MM.1S (cell line): ENCODE data around the gene KPNA4.

Experiments
- DNase-seq: peaks from one replicate; pipeline ENCODE4 v3.0.0-alpha.2; 2015
- H2AFZ ChIP-seq: fragments of 300-600 bp; sonication (generic); 2 replicates; pipeline ENCODE4 v1.6.0; 2016; ENCODE audit warnings: antibody characterized with exemption, low read length
- H3F3A ChIP-seq: fragments of 300-600 bp; sonication (generic); 2 replicates; pipeline ENCODE4 v1.6.1; 2016; ENCODE audit warnings: mild to moderate bottlenecking, antibody characterized with exemption, low read length, moderate library complexity, mixed read lengths; ENCODE audit not compliant: insufficient read depth
- H3K27ac ChIP-seq: fragments of 300-600 bp; sonication (generic); 2 replicates; pipeline ENCODE4 v1.5.1; 2016; ENCODE audit warnings: mild to moderate bottlenecking, low read length
- H3K27me3 ChIP-seq: fragments of 300-600 bp; sonication (generic); replicated peaks from 2 replicates; pipeline ENCODE4 v1.6.0; 2016; ENCODE audit warnings: low read length; ENCODE audit not compliant: insufficient read depth
- H3K36me3 ChIP-seq: fragments of 300-600 bp; sonication (generic); replicated peaks from 2 replicates; pipeline ENCODE4 v1.6.1; 2016; ENCODE audit warnings: mild to moderate bottlenecking, low read length, mixed read lengths; ENCODE audit not compliant: insufficient read depth
- H3K4me1 ChIP-seq: fragments of 300-600 bp; sonication (generic); 2 replicates; pipeline ENCODE4 v1.6.1; 2016; ENCODE audit warnings: low read length, mixed read lengths
- H3K4me2 ChIP-seq: fragments of 300-600 bp; sonication (generic); 2 replicates; pipeline ENCODE4 v1.6.0; 2016; ENCODE audit warnings: low read depth, low read length
- H3K4me3 ChIP-seq: fragments of 300-600 bp; sonication (generic); 2 replicates; pipeline ENCODE4 v1.5.1; 2016; ENCODE audit warnings: low read length, mixed read lengths
- H3K79me2 ChIP-seq: fragments of 300-600 bp; sonication (generic); 2 replicates; pipeline ENCODE4 v1.6.1; 2016; ENCODE audit warnings: mixed run types, low read length, mixed read lengths
- H3K9ac ChIP-seq: fragments of 300-600 bp; sonication (generic); 2 replicates; pipeline ENCODE4 v1.6.1; 2016; ENCODE audit warnings: low read length, mixed read lengths
- H3K9me2 ChIP-seq: fragments of 300-600 bp; sonication (generic); replicated peaks from 2 replicates; pipeline ENCODE4 v1.6.1; 2016; ENCODE audit warnings: mild to moderate bottlenecking, low read length, mixed read lengths; ENCODE audit not compliant: insufficient read depth
- H3K9me3 ChIP-seq: fragments of 300-600 bp; sonication (generic); replicated peaks from 2 replicates; pipeline ENCODE4 v1.6.1; 2016; ENCODE audit warnings: mild to moderate bottlenecking, low read length, mixed read lengths; ENCODE audit not compliant: insufficient read depth
- H4K20me1 ChIP-seq: fragments of 300-600 bp; sonication (generic); 2 replicates; pipeline ENCODE4 v1.6.1; 2016; ENCODE audit warnings: mild to moderate bottlenecking, low read length, moderate library complexity, mixed read lengths; ENCODE audit not compliant: insufficient read depth
- EZH2 ChIP-seq: fragments of 300-600 bp; sonication (generic); optimal IDR thresholded peaks from 2 replicates; pipeline ENCODE3; 2017; ENCODE audit warnings: low read depth, mild to moderate bottlenecking, antibody characterized with exemption, low read length, mixed read lengths
- EZH2phosphoT487 ChIP-seq: fragments of 300-600 bp; sonication (generic); IDR thresholded peaks from 2 replicates; pipeline ENCODE4 v1.6.1; 2018; ENCODE audit warnings: antibody characterized with exemption, low read length
- TF ChIP-seq, protein P1 (sequence below): fragments of 300-600 bp; sonication (generic); IDR thresholded peaks from 2 replicates; pipeline ENCODE4 v1.5.1; 2016; ENCODE audit warnings: antibody characterized with exemption, low read length, mixed read lengths

KPNA4 gene

DNA sequence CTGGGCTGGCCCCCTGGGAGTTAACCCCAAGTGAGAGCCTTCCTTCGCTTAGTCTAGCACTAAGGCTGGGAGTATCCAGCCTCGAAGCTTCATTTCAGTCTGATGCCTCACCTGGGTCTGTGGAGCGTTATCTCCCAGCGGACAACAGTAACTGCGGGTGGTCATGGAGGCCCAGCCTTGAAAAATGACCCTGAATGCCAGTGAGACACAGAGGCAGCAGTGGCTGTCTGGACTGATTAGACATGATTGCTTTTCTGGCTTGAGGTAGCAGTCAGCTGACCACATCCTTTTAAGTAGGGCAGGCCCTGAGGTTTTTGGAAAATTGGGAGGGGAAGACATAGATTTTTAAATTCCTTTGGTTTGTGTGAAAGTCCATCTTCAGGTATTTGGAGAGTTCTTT is 87.6 kb downstream of the KPNA4 start:
- Histone ChIP-seq H3K79me2 (no peaks in the 10 kb centered on the region), H2AFZ (no peak overlapping the region), H3K27ac (no peak overlapping the region), H4K20me1 (no peaks in the 10 kb centered on the region), H3K36me3 (no peaks in the 10 kb centered on the region), H3K9me3 (no peaks in the 10 kb centered on the region), H3K4me2 (no peak overlapping the region), H3K9me2 (no peaks in the 10 kb centered on the region), H3K9ac (no peak overlapping the region), H3K4me3 (no peak overlapping the region), H3K4me1 (no peaks in the 10 kb centered on the region), H3K27me3 (no peaks in the 10 kb centered on the region), H3F3A (no peaks in the 10 kb centered on the region)
- no peak for DNase-seq
- no peak for TF ChIP-seq EZH2
- TF ChIP-seq, protein P1, sequence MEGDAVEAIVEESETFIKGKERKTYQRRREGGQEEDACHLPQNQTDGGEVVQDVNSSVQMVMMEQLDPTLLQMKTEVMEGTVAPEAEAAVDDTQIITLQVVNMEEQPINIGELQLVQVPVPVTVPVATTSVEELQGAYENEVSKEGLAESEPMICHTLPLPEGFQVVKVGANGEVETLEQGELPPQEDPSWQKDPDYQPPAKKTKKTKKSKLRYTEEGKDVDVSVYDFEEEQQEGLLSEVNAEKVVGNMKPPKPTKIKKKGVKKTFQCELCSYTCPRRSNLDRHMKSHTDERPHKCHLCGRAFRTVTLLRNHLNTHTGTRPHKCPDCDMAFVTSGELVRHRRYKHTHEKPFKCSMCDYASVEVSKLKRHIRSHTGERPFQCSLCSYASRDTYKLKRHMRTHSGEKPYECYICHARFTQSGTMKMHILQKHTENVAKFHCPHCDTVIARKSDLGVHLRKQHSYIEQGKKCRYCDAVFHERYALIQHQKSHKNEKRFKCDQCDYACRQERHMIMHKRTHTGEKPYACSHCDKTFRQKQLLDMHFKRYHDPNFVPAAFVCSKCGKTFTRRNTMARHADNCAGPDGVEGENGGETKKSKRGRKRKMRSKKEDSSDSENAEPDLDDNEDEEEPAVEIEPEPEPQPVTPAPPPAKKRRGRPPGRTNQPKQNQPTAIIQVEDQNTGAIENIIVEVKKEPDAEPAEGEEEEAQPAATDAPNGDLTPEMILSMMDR, result no peak

DNA sequence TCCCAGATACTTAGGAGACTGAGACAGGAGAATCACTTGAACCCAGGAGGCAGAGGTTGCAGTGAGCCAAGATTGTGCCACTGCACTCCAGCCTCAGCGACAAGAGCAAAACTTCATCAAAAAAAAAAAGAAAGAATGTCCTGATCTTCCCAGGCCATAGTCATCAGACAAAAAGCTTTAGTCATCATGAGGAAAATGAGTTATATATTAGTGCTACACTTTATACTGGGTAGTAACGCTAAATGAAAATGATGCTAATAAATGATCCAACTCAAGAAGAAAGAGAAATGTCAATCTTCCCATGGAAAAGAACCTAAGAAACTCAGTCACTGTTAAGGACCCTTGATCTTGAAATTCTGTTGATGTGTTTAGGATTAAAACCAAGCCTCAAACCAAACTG is 89.5 kb downstream of the KPNA4 start:
- Histone ChIP-seq H3K27me3 (no peaks in the 10 kb centered on the region), H3K27ac (no peak overlapping the region), H4K20me1 (no peaks in the 10 kb centered on the region), H3K9me3 (no peaks in the 10 kb centered on the region), H3K4me1 (no peaks in the 10 kb centered on the region; the same call in 1 of the 2 replicates), H3K4me2 (no peak overlapping the region), H3K9ac (no peak overlapping the region), H3K36me3 (no peaks in the 10 kb centered on the region), H3K4me3 (no peak overlapping the region), H2AFZ (no peak overlapping the region), H3F3A (no peaks in the 10 kb centered on the region), H3K79me2 (no peaks in the 10 kb centered on the region), H3K9me2 (no peaks in the 10 kb centered on the region)
- no peak for DNase-seq
- TF ChIP-seq EZH2phosphoT487 (no peak), EZH2 (no peak)
- TF ChIP-seq, protein P1, result no peak

DNA sequence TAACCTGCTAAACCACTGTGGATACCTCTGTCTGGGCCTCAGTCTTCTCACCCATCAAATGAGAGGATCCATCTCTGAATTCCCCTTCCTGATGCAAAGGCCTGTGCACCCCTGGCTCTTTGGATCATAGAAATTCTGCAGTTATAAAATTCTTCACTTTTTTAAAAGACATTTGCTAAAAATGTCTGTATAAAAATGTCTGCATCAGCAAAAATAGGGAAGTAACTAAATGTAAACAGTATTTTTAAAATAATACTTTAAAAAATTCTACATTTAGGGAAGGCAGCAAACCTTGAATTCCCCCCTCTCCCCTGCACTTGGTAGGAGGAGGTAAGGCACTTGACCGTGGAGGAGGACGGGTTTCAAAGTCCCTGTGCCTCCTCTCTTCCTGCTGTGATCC is 90.2 kb downstream of the KPNA4 start:
- Histone ChIP-seq H3K4me1 (no peaks in the 10 kb centered on the region; the same call in 1 of the 2 replicates), H4K20me1 (no peaks in the 10 kb centered on the region), H3K36me3 (no peaks in the 10 kb centered on the region), H3K4me2 (no peak overlapping the region), H3K27me3 (no peaks in the 10 kb centered on the region), H3K9ac (no peak overlapping the region), H3K9me3 (no peaks in the 10 kb centered on the region), H3F3A (no peaks in the 10 kb centered on the region), H3K4me3 (no peak overlapping the region), H3K27ac (no peak overlapping the region), H3K9me2 (no peaks in the 10 kb centered on the region), H2AFZ (no peak overlapping the region), H3K79me2 (no peaks in the 10 kb centered on the region)
- TF ChIP-seq EZH2phosphoT487, result no peak
- no peak for TF ChIP-seq EZH2
- TF ChIP-seq, protein P1, result no peak
- DNase-seq, result no peak
